NCI-H2107 treated with DMSO at 0.1 percent for 48 hours (cell line): ENCODE measurements around the gene SPSB4.
A peak's percentile ranks its signal among the peaks of the same experiment; 100 is the strongest.

Source experiments
- DNase-seq: peaks from one replicate; lab custom pipeline; 2025; ENCODE audit not compliant: unreplicated experiment; lab: John Stamatoyannopoulos, UW

The SPSB4 gene

GRCh38 chr3:141150081-141150830 lies 99.1 kb downstream of the SPSB4 start:
- no peak for DNase-seq

- no peak for DNase-seq
Observed at GRCh38 chr3:141150931-141151330, 99.8 kb downstream of the SPSB4 start.

- no peak for DNase-seq
Observed at GRCh38 chr3:141151439-141151838, 100.3 kb downstream of the SPSB4 start.

DNA sequence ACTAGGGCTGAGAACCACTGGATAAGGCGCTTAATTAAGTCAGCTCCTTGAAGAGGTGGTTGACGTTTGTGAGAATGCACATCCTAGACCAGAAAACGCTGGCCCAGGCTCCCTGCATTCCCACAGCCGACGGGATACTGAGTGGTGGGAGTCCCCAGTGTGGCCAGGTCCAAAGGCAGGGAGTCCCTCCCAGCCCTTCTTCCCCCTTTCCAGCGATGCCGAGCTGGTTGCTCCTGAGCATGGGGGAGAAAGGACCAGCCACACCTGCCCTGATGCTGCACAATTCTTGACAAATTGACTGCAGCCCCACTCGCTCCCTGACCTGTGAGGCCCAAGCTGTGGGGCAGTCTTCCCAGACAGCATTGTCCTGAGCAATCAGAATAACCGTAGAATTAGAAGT lies 101.0 kb downstream of the SPSB4 start:
- DNase-seq, result no peak

DNA sequence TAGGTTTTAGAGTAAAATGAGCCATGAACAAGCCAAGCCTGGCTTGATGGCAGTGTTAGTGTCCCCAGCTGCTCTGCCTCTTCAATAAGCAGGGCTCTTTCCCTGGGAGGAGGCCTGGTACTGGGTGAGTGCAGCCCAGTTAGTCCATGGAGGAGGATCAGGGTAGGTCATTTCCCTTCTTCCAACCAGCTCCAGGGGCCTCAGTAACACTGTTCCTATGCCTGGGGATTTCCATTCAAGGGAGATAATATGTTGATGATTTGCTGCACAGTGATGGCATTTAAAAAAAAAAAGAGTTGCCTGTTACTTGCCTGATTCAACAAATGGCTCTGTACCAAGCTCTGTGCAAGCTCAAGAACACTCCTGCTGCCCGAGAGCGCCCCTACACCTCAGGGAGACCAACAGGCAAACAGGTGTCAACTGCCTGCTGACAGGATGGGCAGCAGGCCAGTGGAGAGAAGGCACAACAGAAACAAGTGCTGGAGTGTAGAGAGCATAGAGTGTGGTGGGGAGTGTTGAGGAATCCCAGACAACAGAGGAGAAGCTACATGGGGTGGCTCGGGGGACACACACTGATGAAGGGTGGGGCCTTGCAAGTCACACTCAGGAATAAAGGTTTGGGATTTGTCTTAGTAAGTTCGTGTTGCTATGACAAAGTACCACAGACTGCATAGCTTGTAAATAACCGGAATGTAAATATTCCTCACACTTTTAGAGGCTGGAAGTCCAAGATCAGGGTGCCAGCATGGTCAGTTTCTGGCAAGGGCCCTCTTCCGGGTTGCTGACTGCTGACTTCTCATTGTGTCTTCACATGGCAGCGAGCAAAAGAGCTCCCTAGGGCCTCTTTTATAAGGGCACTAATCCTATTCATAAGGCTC lies 101.9 kb downstream of the SPSB4 start:
- DNase-seq, result no peak

GRCh38 chr3:141153679-141153966 lies 102.5 kb downstream of the SPSB4 start:
- no peak for DNase-seq

DNA sequence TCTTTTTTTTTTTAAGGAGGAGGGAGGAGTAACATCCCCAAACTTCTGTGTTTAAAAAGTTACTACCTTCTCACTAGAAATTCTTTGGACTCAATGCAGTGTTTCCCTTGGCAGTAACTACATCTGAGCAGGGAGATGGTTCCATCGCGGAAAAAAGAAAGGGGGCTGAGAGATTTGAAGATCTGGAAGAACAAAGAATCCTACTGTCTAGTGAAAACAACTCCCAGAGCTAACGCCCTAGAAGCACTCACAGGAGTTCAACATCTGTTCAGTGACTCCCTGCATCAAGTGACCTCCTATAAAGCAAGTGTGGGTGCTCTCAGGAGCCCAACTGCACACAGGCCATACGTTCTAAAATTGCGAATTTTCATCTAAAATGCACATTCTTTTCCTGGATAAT lies 113.7 kb downstream of the SPSB4 start:
- DNase-seq, result no peak

DNA sequence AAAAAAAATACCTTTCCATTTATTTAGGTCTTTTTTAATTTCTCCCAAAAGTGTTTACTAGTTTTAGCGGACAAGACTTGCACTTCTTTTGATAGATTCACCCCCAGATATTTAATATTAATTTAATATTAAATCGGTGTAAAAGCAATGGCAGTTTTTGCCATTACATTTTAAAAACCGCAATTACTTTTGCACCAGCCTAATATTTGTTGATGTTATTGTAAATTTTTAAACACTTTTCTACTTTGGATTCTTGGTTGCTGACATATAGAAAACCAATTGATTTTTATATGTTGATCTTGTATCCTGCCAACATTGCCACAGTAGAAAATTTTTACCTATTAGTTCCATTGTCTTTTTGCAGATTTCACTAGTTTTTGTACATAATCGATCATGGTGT lies 116.5 kb downstream of the SPSB4 start:
- DNase-seq, result no peak

- no peak for DNase-seq
Observed at GRCh38 chr3:141170678-141171295, 119.6 kb downstream of the SPSB4 start.

GRCh38 chr3:141174674-141175073 lies 123.5 kb downstream of the SPSB4 start:
- no peak for DNase-seq

- no peak for DNase-seq
Observed at GRCh38 chr3:141176775-141177174, 125.6 kb downstream of the SPSB4 start.

GRCh38 chr3:141178026-141178425 lies 126.9 kb downstream of the SPSB4 start:
- DNase-seq, result no peak

DNA sequence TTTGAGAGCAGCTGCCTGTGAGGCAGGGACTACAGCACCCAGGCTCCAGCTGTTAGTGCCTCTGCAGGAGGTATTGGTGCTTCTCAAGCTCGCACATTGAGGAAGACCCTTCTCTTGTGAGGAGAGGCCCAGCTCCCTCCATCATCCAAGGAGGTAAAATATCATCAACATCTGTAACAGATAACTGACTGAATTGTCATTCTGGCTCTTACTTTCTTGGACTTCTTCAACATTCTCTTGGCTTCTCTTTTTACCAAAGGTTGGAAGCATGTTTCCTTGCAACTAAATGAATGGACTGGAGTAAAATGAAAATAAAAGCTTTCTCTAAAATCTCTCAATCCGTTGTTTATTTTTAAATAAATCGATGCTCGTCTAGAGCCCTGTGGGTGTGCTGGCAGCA lies 127.4 kb downstream of the SPSB4 start:
- no peak for DNase-seq

- no peak for DNase-seq
Observed at GRCh38 chr3:141179983-141180382, 128.8 kb downstream of the SPSB4 start.

GRCh38 chr3:141181196-141181595 lies 130.0 kb downstream of the SPSB4 start:
- no peak for DNase-seq

- no peak for DNase-seq
Observed at GRCh38 chr3:141181819-141182218, 130.7 kb downstream of the SPSB4 start.

- DNase-seq, result no peak
Observed at GRCh38 chr3:141183606-141184005, 132.5 kb downstream of the SPSB4 start.

- DNase-seq, result no peak
Observed at GRCh38 chr3:141184430-141184829, 133.3 kb downstream of the SPSB4 start.

GRCh38 chr3:141191097-141191749 lies 140.1 kb downstream of the SPSB4 start:
- no peak for DNase-seq

GRCh38 chr3:141192345-141192744 lies 141.2 kb downstream of the SPSB4 start:
- DNase-seq, result peak; percentile 91

DNA sequence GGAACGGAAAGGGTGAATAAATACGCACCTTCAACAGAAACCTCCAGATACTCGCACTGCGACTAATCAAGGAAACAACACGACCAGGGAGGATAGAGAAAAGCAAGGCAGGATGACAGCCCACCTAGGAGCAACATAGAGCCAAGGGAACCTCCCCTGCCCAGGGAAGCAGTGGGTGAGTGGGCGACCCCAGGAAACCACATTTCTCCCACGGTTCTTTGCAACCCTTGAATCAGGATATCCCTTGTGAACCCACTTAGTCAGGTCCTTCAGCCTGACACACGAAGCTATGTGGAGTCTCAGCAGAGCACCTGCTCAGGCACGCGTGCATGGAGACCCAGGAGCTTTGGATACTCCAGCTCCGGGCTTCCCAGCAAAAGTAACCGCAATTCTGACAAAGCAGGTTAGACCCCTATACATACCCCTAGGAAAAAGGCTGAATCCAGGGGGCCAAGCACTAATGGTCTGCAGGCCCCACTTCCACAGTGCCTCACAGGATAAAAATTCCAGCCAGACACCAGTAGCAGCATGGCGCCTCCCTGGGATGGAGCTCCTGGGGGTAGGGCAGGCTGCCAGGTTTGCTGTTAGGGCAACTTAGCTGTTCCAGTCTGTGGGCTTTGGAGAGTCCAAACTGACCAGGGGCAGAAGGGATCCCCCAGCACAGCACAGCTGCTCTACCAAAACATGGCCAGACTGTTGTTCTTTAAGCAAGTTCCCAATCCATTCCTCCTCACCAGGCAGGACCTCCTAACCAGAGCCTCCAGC lies 142.1 kb downstream of the SPSB4 start:
- no peak for DNase-seq
